Fibroblast of the aortic adventitia (primary cell): Measurements from ENCODE around the gene SLC25A20. TPM values are rescaled to one million over a fixed set of nuclear protein-coding genes. Genes with fewer than 3 reads are reported as not detected.

Experiments
- DNase-seq: peaks from one replicate; pipeline ENCODE4 v3.0.0-alpha.2; 2010; ENCODE audit warnings: low read depth
- H3K4me3 ChIP-seq: 2 replicates; pipeline ENCODE4 v1.5.1; 2011; ENCODE audit warnings: low read depth, mild to moderate bottlenecking, control low read depth, low read length, moderate library complexity
- CTCF ChIP-seq: IDR thresholded peaks from 2 replicates; pipeline ENCODE4 v1.5.1; 2011; ENCODE audit warnings: mild to moderate bottlenecking, low read length, control low read depth, inconsistent platforms; ENCODE audit not compliant: insufficient read depth
- total RNA-seq: library from RNA; depleted of rRNA; stranded (reverse); fragments of >200 nt; gene quantifications from 2 replicates; pipeline ENCODE4 v1.2.3, GENCODE V29; 2012; ENCODE audit warnings: low replicate concordance

Gene SLC25A20
- total RNA-seq, result 17.7 and 20.9 TPM in 2 replicates

- H3K4me3 ChIP-seq, result peak within 1 kb of the TSS; percentile 86
- peak; percentile 73 for DNase-seq
- peak; percentile 18 for TF ChIP-seq CTCF
Observed at GRCh38 chr3:48898383-48899234, at the start of gene SLC25A20. Gene SLC25A20, minus strand, starts transcription at chr3:48898882. Its CDS starts 88 bp downstream, at chr3:48898794.

- DNase-seq, result no peak
- no peak for TF ChIP-seq CTCF
- H3K4me3 ChIP-seq, result no peak overlapping the region
Observed at GRCh38 chr3:48945891-48946549, 47.3 kb upstream of the SLC25A20 start.

- no peak overlapping the region for H3K4me3 ChIP-seq
- no peak for DNase-seq
- TF ChIP-seq CTCF, result no peak
Observed at GRCh38 chr3:48945432-48945831, 46.8 kb upstream of the SLC25A20 start.

- no peak for DNase-seq
- no peak overlapping the region for H3K4me3 ChIP-seq
- no peak for TF ChIP-seq CTCF
Observed at GRCh38 chr3:48938689-48939088, 40.0 kb upstream of the SLC25A20 start.

GRCh38 chr3:48938156-48938555 is 39.5 kb upstream of the SLC25A20 start:
- no peak for TF ChIP-seq CTCF
- no peak for DNase-seq
- no peak overlapping the region for H3K4me3 ChIP-seq

GRCh38 chr3:48935530-48935929 is 36.8 kb upstream of the SLC25A20 start:
- H3K4me3 ChIP-seq, result no peak overlapping the region
- no peak for TF ChIP-seq CTCF
- DNase-seq, result no peak
